Measurements from ENCODE around the gene IKBKE. TPM values are rescaled to one million over a fixed set of nuclear protein-coding genes. Genes with fewer than 3 reads are reported as not detected.

The IKBKE gene
- total RNA-seq, 1 experiment from 2014 or later = 6.6 TPM

GRCh38 chr1:206491616-206492015 is 21.3 kb downstream of the IKBKE start:
- no peak overlapping the region for H3T11ph ChIP-seq (ENCODE audit: low read length)
- Mint-ChIP-seq H3K27me3 (ENCODE audit: low read depth) (no peaks in the 10 kb centered on the region), H3K4me3 (no peak overlapping the region; a peak in 1 of 5 replicates), H3K4me1 (peaks cover 0 to 4% of the 10 kb centered on the region in 2 experiments; a peak in 2 of 4 replicates), H3K9me3 (no peaks in the 10 kb centered on the region), H3K27ac (peak overlapping the region in 1 of 3 experiments; percentile 85; a peak in 2 of 7 replicates), H3K36me3 (ENCODE audit: insufficient read depth in 1 of 3, low read depth in 3 of 3) (peaks cover 0 to 2% (median 0%) of the 10 kb centered on the region in 3 experiments; a peak in 1 of 7 replicates)
- no peaks in the 10 kb centered on the region for H3K23me2 ChIP-seq (ENCODE audit: insufficient read length, low read depth, low read length, poor library complexity, severe bottlenecking)
- no peak overlapping the region for H4K5ac ChIP-seq (ENCODE audit: insufficient read length, low read depth, low read length)
- no peak for DNase-seq
- H3K4me1 ChIP-seq (ENCODE audit: insufficient read depth, low read length) = no peaks in the 10 kb centered on the region
- H4K91ac ChIP-seq (ENCODE audit: insufficient read length, low read depth, low read length) = no peak overlapping the region
- no peak overlapping the region for H2AK5ac ChIP-seq (ENCODE audit: insufficient read length, low read length)
- H3K27me3 ChIP-seq (ENCODE audit: insufficient read depth, low read length) = no peaks in the 10 kb centered on the region
- H3K23ac ChIP-seq (ENCODE audit: insufficient read length, low read depth, low read length) = no peak overlapping the region
- no peak overlapping the region for H4K8ac ChIP-seq (replicated peaks; ENCODE audit: insufficient read length, low read depth, low read length)
- H3K56ac ChIP-seq (ENCODE audit: insufficient read length, low read depth, low read length) = no peak overlapping the region
- H2BK120ac ChIP-seq (ENCODE audit: low read depth, low read length, poor library complexity, severe bottlenecking) = no peak overlapping the region
- H3K18ac ChIP-seq (ENCODE audit: insufficient read length, low read depth, low read length) = no peak overlapping the region
- no peak overlapping the region for H2BK15ac ChIP-seq (ENCODE audit: low read depth, low read length)
- no peaks in the 10 kb centered on the region for H3K79me2 ChIP-seq (ENCODE audit: insufficient read depth, low read length)
- no peak overlapping the region for H3K4ac ChIP-seq (ENCODE audit: low read depth, low read length)
- H3K9me3 ChIP-seq (ENCODE audit: control insufficient read depth, low read depth, low read length) = no peaks in the 10 kb centered on the region
- H3K27ac ChIP-seq (ENCODE audit: insufficient read length, low read depth, low read length) = no peak overlapping the region
- H3K14ac ChIP-seq (ENCODE audit: insufficient read depth, low read length) = no peak overlapping the region
- TF ChIP-seq CTCF (conservative IDR thresholded peaks at IDR 0.05) = no peak
- WGBS (ENCODE audit: extremely low coverage, insufficient read length, low lambda C conversion rate) = no CpG with 5 or more reads among the region's 4 CpGs
- no peak overlapping the region for H2AFZ ChIP-seq (ENCODE audit: low read length)
- H3K79me1 ChIP-seq (ENCODE audit: insufficient read depth, low read depth, low read length, poor library complexity, severe bottlenecking) = no peaks in the 10 kb centered on the region
- no peak overlapping the region for H2BK5ac ChIP-seq (ENCODE audit: insufficient read length, low read length)
- H3K9ac ChIP-seq (ENCODE audit: extremely low read depth, insufficient read length, low read length) = no peak overlapping the region
- no peak overlapping the region for H2BK12ac ChIP-seq (ENCODE audit: insufficient read length, low read depth, low read length)
- H3K4me2 ChIP-seq (ENCODE audit: insufficient read depth, insufficient read length, low read length) = no peak overlapping the region
- H4K20me1 ChIP-seq (ENCODE audit: control insufficient read depth, insufficient read depth, insufficient read length) = no peaks in the 10 kb centered on the region
- H2BK20ac ChIP-seq (ENCODE audit: low read depth, low read length, poor library complexity, severe bottlenecking) = no peak overlapping the region

Measured in H9 (cell line).